BLaER1 treated with 17β-estradiol and CSF1 and Interleukin-3, amounts not matched to agents 10 nM and 100 nM (cell line): Measurements from ENCODE around the gene CPSF4L.
A peak's percentile ranks its signal among the peaks of the same experiment; 100 is the strongest.

ENCODE experiments used
- H3K27ac ChIP-seq, 11 experiments: shearing (Covaris generic); formaldehyde crosslinking; 2 replicates each; pipeline ENCODE4 v1.8.1; 2022
- H3K27me3 ChIP-seq, 11 experiments: shearing (Covaris generic); formaldehyde crosslinking; 2 replicates each; pipeline ENCODE4 v1.8.1; 2022
- H3K36me3 ChIP-seq, 11 experiments: shearing (Covaris generic); formaldehyde crosslinking; 2 replicates each; pipeline ENCODE4 v1.8.1; 2022
- H3K4me1 ChIP-seq, 10 experiments: shearing (Covaris generic); formaldehyde crosslinking; 2 replicates each; pipeline ENCODE4 v1.8.1; 2022
- H3K4me2 ChIP-seq, 11 experiments: shearing (Covaris generic); formaldehyde crosslinking; 2 replicates each; pipeline ENCODE4 v1.8.1; 2022
- H3K4me3 ChIP-seq, 10 experiments: shearing (Covaris generic); formaldehyde crosslinking; 2 replicates each; pipeline ENCODE4 v1.8.1; 2022
- H3K9ac ChIP-seq, 11 experiments: shearing (Covaris generic); formaldehyde crosslinking; 2 replicates each; pipeline ENCODE4 v1.8.1; 2022
- H3K9me3 ChIP-seq, 11 experiments: shearing (Covaris generic); formaldehyde crosslinking; replicated peaks in 1 of 11; 2 replicates each; pipeline ENCODE4 v1.8.1; 2022
- H4K20me1 ChIP-seq, 11 experiments: shearing (Covaris generic); formaldehyde crosslinking; 2 replicates each; pipeline ENCODE4 v1.8.1; 2022
- Cebpa-rat ChIP-seq, 11 experiments: shearing (Covaris generic); IDR thresholded peaks; 2 replicates each; pipeline ENCODE4 v1.8.1; 2022

The CPSF4L gene

DNA sequence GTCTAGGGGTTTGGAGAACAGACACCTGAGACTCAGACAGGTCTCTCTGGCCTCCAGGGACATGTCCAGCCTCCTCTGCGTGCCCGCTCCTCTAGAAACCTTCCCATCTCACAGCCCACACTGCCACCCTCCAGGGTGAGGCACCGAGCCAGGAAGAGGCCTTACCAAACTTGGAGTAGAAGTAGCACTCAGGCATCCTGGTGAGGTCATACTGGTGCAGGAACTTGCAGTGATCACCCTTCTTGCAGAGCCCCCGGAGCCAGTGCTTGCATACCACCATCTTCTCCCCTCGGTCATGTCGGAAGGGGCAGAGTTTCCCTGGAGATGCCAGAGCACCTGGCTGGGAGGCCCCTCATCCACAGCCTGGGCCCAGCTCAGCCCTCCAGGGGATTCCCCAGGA is 4.2 kb downstream of the CPSF4L start:
- no peaks in the 10 kb centered on the region for H3K27me3 ChIP-seq
- no peak overlapping the region for H3K4me3 ChIP-seq
- no peak for TF ChIP-seq Cebpa-rat (IDR thresholded peaks at IDR 0.05)
- 0 out of 20 replicates have a peak, but pooled peaks cover 0 to 4% (median 0%) of the 10 kb centered on the region in 10 experiments for H3K4me1 ChIP-seq
- no peak overlapping the region for H3K4me2 ChIP-seq
- H4K20me1 ChIP-seq = no peaks in the 10 kb centered on the region; a peak in 1 of 22 replicates
- H3K9ac ChIP-seq = peak overlapping the region in 1 of 11 experiments; percentile 10; a peak in 1 of 22 replicates
- H3K9me3 ChIP-seq = no peaks in the 10 kb centered on the region
- no peaks in the 10 kb centered on the region for H3K36me3 ChIP-seq
- H3K27ac ChIP-seq = no peak overlapping the region

DNA sequence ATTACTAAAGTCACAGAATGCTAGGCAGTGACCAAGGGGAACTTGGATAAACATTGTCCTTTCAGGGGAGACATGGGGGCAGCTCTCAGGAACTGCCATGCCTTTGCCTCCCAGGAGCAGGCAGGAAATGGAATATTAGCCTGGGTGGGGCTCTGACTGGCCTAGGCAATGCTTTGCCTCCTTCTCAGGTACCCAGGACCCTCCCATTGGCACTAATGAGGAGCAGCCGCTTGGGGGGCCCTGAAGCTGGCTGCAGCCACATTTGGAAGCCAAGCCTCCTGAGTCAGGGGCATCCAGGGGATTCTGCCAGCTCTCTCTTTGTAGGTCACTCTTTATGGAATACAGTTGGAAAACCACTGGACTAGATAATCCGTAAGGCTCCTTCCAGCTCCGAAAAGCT is 5.5 kb downstream of the CPSF4L start:
- TF ChIP-seq Cebpa-rat (IDR thresholded peaks at IDR 0.05) = no peak
- Histone ChIP-seq H3K9ac (no peak overlapping the region), H3K27me3 (no peaks in the 10 kb centered on the region), H4K20me1 (no peaks in the 10 kb centered on the region; a peak in 1 of 22 replicates), H3K27ac (no peak overlapping the region), H3K4me3 (no peak overlapping the region), H3K4me1 (no peaks in the 10 kb centered on the region), H3K36me3 (no peaks in the 10 kb centered on the region), H3K4me2 (no peak overlapping the region), H3K9me3 (no peaks in the 10 kb centered on the region)

GRCh38 chr17:73255671-73256181 is 6.0 kb downstream of the CPSF4L start:
- H3K9me3 ChIP-seq = no peaks in the 10 kb centered on the region
- H4K20me1 ChIP-seq = no peaks in the 10 kb centered on the region; a peak in 1 of 22 replicates
- no peaks in the 10 kb centered on the region for H3K4me1 ChIP-seq
- TF ChIP-seq Cebpa-rat (IDR thresholded peaks at IDR 0.05) = no peak
- H3K36me3 ChIP-seq = no peaks in the 10 kb centered on the region
- no peak overlapping the region for H3K4me2 ChIP-seq
- no peak overlapping the region for H3K4me3 ChIP-seq
- no peak overlapping the region for H3K9ac ChIP-seq
- no peak overlapping the region for H3K27ac ChIP-seq
- no peaks in the 10 kb centered on the region for H3K27me3 ChIP-seq

GRCh38 chr17:73251871-73252270 is 9.8 kb downstream of the CPSF4L start:
- no peaks in the 10 kb centered on the region for H3K9me3 ChIP-seq
- TF ChIP-seq Cebpa-rat (IDR thresholded peaks at IDR 0.05) = no peak
- no peaks in the 10 kb centered on the region for H3K4me1 ChIP-seq
- no peak overlapping the region for H3K4me2 ChIP-seq
- H3K36me3 ChIP-seq = peaks cover 14 to 30% (median 24%) of the 10 kb centered on the region in 11 experiments; a peak in 21 of 22 replicates
- H3K27ac ChIP-seq = no peak overlapping the region
- no peaks in the 10 kb centered on the region for H3K27me3 ChIP-seq
- peaks cover 0 to 5% (median 0%) of the 10 kb centered on the region in 11 experiments; a peak in 2 of 22 replicates for H4K20me1 ChIP-seq
- no peak overlapping the region for H3K4me3 ChIP-seq
- H3K9ac ChIP-seq = no peak overlapping the region

GRCh38 chr17:73250851-73251640 is 10.6 kb downstream of the CPSF4L start:
- no peak for TF ChIP-seq Cebpa-rat (IDR thresholded peaks at IDR 0.05)
- Histone ChIP-seq H3K9ac (no peak overlapping the region), H3K9me3 (no peaks in the 10 kb centered on the region), H3K36me3 (peaks cover 21 to 38% (median 32%) of the 10 kb centered on the region in 11 experiments), H4K20me1 (peaks cover 0 to 5% (median 0%) of the 10 kb centered on the region in 11 experiments; a peak in 3 of 22 replicates), H3K4me3 (no peak overlapping the region), H3K4me2 (no peak overlapping the region), H3K4me1 (no peaks in the 10 kb centered on the region), H3K27me3 (no peaks in the 10 kb centered on the region), H3K27ac (no peak overlapping the region)

GRCh38 chr17:73249700-73250099 is 12.0 kb downstream of the CPSF4L start:
- H3K4me3 ChIP-seq = no peak overlapping the region
- H4K20me1 ChIP-seq = peaks cover 0 to 8% (median 0%) of the 10 kb centered on the region in 11 experiments; a peak in 3 of 22 replicates
- no peak overlapping the region for H3K9ac ChIP-seq
- H3K9me3 ChIP-seq = no peaks in the 10 kb centered on the region
- no peaks in the 10 kb centered on the region for H3K4me1 ChIP-seq
- H3K27me3 ChIP-seq = no peaks in the 10 kb centered on the region
- H3K4me2 ChIP-seq = no peak overlapping the region
- no peak overlapping the region for H3K27ac ChIP-seq
- peaks cover 30 to 51% (median 45%) of the 10 kb centered on the region in 11 experiments for H3K36me3 ChIP-seq
- no peak for TF ChIP-seq Cebpa-rat (IDR thresholded peaks at IDR 0.05)

GRCh38 chr17:73248532-73248931 is 13.1 kb downstream of the CPSF4L start:
- H3K4me1 ChIP-seq = no peaks in the 10 kb centered on the region
- H3K27ac ChIP-seq = no peak overlapping the region
- H3K4me3 ChIP-seq = no peak overlapping the region

DNA sequence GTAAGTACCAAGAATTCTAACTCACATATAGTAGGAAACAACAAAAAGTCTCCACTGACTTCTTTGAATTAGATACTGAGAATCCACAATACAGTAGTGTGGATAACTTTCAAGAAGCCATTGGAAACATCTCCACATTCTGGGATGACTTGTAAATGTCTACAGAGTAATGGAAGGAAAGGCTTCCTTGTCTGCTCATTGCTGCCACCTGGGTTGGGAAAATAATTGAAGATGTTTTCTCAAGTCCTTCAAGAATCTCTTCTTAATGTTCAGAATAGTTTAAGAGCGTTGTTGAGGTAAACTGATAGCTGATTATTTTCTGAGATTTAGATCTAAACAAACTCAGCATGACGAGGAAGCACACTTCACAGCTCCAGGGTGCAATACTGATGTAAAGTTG is 14.0 kb downstream of the CPSF4L start:
- H3K4me2 ChIP-seq = no peak overlapping the region
- no peak overlapping the region for H3K4me3 ChIP-seq
- peaks cover 48 to 69% (median 62%) of the 10 kb centered on the region in 11 experiments for H3K36me3 ChIP-seq
- no peak overlapping the region for H3K27ac ChIP-seq
- no peak for TF ChIP-seq Cebpa-rat (IDR thresholded peaks at IDR 0.05)
- no peak overlapping the region for H3K9ac ChIP-seq
- no peaks in the 10 kb centered on the region for H3K4me1 ChIP-seq
- H3K27me3 ChIP-seq = no peaks in the 10 kb centered on the region
- H4K20me1 ChIP-seq = peaks cover 0 to 8% (median 0%) of the 10 kb centered on the region in 11 experiments; a peak in 6 of 22 replicates
- no peaks in the 10 kb centered on the region for H3K9me3 ChIP-seq

More at GRCh38 chr17:73248532-73248931, 13.1 kb downstream of the CPSF4L start:
- no peaks in the 10 kb centered on the region for H3K9me3 ChIP-seq
- H4K20me1 ChIP-seq = peaks cover 0 to 8% (median 0%) of the 10 kb centered on the region in 11 experiments; a peak in 3 of 22 replicates
- TF ChIP-seq Cebpa-rat (IDR thresholded peaks at IDR 0.05) = no peak
- no peak overlapping the region for H3K9ac ChIP-seq
- no peak overlapping the region for H3K4me2 ChIP-seq
- H3K36me3 ChIP-seq = peaks cover 40 to 61% (median 56%) of the 10 kb centered on the region in 11 experiments
- no peaks in the 10 kb centered on the region for H3K27me3 ChIP-seq

- H3K9ac ChIP-seq = no peak overlapping the region
- no peak overlapping the region for H3K27ac ChIP-seq
- H3K9me3 ChIP-seq = no peaks in the 10 kb centered on the region
- peaks cover 27 to 33% (median 30%) of the 10 kb centered on the region in 10 experiments for H3K4me1 ChIP-seq
- peaks cover 0 to 63% (median 27%) of the 10 kb centered on the region in 11 experiments; a peak in 15 of 22 replicates for H4K20me1 ChIP-seq
- H3K4me3 ChIP-seq = no peak overlapping the region
- TF ChIP-seq Cebpa-rat (IDR thresholded peaks at IDR 0.05) = no peak
- peak overlapping the region in 2 of 11 experiments; percentile 5 to 25; a peak in 1 of 22 replicates for H3K4me2 ChIP-seq
- H3K27me3 ChIP-seq = no peaks in the 10 kb centered on the region
- H3K36me3 ChIP-seq = peaks cover 58 to 100% (median 92%) of the 10 kb centered on the region in 11 experiments
Measured at GRCh38 chr17:73240561-73240960, 21.1 kb downstream of the CPSF4L start.
